ENCODE results near the gene THOC6.
"Not testable (repeated sequence)": the region's sequence is repeated elsewhere in the genome, so short reads cannot be mapped to it uniquely, and the experiment has no call there.

The THOC6 gene

GRCh38 chr16:3030222-3031212, 6.7 kb downstream of the THOC6 start:
- no peak for DNase-seq (ENCODE audit: low read depth in 2 of 2)

DNA sequence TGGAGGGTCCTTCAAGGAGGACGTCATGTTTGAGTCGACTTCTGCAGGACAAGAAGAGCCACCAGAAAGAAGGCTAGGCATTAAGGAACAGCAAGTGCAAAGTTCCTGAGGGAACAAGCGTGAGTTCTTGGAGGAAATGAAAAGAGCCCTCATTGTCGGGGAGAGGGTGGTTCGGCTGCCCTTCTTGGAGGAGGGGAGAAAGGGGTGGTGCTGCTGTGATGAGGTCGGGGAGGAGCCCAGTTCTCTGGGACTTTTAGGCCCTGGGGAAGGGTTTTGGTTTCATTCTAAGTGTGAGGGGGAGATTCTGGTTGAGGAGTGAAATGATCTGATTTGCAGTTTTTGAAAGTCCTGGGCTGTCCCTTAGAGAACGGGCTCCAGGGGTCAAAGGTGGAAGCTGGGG, 8.8 kb downstream of the THOC6 start:
- no peak for DNase-seq (ENCODE audit: low read depth in 2 of 2)

DNA sequence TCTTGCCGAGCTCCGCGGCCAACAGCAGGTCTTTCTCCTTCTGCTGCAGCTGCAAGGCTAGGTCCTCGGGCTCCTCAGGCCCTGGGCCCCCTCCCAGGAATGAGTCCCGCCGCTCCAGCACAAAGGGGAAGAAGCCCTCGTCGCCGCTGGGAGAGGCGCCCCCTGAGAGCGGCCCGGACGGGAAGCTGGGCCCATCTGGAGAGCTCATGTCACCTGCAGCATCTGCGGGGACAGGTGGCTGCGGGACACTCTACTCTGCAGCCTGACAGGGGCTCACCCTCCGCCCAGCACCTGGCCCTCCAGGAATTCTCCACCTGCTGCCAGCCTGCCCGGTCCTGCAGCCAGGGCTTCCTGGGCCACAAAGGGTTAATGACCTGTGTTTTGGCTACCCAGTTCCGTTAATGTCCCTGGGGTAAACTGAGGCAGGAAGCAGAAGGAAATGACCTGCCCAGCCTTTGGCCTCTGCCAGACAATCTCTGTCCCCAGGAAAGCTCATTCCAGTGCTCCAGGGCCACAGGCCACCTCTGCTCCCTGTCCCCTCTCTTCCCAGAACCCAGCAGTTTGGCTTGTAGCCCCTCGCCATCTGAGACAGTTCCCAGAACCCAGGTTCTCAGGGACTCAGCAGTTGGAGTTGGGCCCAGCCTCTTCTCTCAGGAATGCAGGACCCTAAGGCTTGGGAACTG, 11.6 kb downstream of the THOC6 start:
- DNase-seq (ENCODE audit: low read depth in 2 of 2) = no peak

DNA sequence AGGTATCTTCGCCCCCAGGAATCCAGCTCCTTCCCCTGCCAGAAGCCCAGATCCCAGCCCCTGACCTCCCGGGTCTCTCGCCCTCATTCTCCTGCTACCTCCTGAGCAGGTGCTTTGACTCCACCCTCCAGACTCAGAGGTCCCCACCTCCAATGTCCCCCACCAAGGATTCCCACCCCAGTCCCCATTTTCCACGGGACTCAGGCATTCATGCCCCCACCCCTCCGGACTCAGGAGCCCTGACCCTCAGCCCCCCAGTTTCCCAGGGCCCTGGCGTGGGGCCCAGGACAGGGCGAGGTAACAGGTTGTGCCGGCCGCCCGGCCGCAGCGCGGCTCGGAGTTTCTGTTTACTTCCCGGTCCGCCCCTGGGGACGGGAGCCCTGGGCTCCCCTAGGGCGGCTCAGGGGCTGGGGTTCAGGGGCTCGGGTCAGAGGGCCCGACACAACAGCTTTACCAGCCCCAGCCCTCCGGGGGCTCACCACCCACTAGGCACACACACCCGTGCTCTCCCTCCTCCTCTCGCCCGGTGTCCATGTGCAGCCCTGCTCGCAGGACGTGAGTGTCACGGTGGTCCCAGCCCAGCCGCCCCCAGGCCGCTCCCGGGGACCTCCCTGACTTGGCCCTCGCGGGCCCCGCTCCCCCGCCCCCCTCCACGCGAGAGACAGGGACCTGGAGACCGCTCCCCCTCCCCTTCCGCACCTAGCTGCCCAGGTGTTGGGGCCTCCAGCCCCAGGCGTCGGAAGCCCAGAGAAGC, 12.3 kb downstream of the THOC6 start:
- DNase-seq (ENCODE audit: low read depth in 2 of 2) = no peak

DNA sequence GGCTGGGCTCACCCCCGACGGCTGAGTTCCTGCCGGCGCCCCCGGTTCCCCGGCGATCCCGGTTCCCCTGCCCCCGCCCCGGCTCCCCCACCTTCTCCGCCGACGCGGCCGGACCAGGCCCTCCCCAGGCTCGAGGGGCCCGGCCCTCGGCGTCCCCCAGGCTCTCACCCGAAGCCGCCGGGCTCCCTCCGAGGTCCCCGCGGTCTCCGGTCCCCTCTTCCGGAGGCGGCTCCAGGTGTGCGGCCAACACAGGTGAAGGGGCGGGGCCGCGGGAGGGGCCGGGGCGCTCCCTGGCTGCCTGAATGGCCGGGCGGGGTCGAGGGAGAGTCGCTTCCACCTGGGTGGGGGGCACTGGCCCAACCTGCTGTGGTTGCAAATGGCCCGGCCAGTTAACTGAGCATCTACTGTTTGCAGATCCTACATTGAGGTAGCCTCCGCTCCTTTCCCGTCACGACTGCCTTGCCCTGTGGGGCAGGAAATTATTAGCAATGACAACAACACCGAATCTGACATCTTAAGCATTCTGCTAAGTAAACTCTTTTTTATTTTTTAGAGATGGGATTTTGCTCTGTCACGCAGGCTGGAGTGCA, 13.0 kb downstream of the THOC6 start, which contains the start of gene BICDL2:
Gene BICDL2, minus strand, starts transcription at position 219 of the 590 bp plus-strand sequence. CDS start 1,448 bp downstream, outside the sequence.
- no peak for DNase-seq (ENCODE audit: low read depth in 2 of 2)

DNA sequence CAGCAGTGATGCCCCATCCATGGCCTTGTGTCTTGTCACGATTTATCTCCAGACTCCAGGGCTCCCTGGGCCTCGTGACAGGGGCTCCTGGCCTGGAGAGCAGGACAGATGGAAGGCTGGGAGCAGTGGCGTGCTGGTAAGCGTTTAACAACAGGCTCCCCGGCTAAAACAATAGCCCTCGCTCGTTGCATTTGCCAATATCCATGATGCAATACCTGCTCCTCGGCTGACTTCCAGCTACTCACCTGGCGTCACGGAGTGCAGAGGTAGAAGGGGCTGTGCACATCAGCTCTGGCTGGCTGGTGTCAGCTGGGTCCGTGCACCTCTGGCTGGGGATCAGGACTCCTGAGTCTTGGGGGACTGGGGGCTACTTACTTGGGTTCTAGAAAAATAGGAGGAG, 14.4 kb downstream of the THOC6 start:
- no peak for DNase-seq (ENCODE audit: low read depth in 2 of 2)

DNA sequence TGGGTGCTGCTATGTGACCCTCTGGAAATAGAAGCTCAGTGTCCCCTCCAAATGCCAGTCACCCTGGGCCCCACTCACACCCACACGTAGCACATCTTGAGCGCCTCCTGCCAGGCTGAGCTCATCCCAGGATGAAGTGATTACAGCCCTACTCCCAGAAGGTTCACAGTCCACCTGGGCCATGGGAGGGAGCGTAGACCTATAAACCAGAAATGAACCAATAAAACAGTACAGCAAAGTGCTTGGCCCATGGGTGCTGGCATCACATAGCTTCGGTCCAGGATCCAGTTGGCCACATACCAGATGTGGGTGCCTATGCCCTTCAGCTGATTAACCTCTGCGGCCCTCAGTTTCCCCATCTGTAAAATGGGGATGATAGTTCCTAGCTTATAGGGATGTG, 15.1 kb downstream of the THOC6 start:
- DNase-seq (ENCODE audit: low read depth in 2 of 2) = no peak

DNA sequence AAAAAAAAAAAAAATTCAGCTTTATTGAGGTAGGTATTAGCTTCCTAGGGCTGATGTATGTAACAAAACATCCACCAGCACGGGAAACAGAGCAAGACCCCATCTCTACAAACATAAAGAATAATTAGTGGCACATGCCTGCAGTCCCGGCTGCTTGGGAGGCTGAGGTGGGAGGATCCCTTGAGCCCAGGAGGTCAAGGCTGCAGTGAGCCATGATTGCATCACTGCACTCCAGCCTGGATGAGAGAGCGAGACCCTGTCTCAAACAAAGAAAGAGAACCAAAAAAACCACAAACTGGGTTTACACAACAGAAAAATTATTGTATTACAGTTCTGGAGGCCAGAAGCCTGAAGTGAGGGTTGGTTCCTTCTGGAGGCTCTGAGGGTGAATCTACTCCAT, 18.5 kb downstream of the THOC6 start:
- DNase-seq (ENCODE audit: low read depth in 2 of 2) = no peak

GRCh38 chr16:3044708-3045107, 20.9 kb downstream of the THOC6 start:
- DNase-seq (ENCODE audit: low read depth in 2 of 2) = no peak

GRCh38 chr16:3045758-3046640, 22.2 kb downstream of the THOC6 start, which contains the start of gene MMP25:
MMP25 (plus strand) TSS chr16:3046561; CDS start chr16:3046918, 357 bp downstream.
- DNase-seq (ENCODE audit: low read depth in 2 of 2) = no peak

DNA sequence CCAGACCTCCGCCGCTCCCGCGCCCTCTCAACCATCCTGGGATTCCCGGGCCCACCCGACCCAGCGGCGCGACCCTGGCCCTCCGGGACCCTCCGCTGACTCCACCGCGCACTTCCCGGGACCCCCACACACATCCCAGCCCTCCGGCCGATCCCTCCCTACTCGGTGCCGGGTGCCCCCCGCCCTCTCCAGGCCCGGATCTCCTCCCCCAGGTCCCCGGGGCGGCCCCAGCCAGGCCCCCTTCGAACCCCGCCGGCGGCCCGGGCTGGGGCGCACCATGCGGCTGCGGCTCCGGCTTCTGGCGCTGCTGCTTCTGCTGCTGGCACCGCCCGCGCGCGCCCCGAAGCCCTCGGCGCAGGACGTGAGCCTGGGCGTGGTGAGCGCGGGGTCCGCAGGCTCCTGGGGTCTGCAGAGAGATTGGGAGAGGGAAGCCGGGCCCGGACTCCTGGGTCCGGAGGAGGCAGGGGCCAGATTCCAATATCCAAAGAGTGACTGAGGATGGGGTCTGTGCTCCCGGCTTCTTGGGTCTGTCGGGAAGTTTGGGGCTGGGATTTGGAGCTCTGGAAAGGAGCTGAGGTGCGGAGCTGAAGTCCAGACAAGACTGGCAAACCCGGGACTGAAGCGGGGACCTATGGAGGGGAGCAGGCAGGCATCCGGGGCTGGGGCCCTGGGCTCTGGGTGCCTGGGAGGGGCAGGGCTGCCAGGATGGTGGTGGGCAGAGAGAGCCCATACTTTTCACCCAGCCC, 23.0 kb downstream of the THOC6 start:
- DNase-seq (ENCODE audit: low read depth in 2 of 2) = no peak

- DNase-seq (ENCODE audit: low read depth in 2 of 2) = no peak
Observed at GRCh38 chr16:3047387-3047720, 23.5 kb downstream of the THOC6 start.

- DNase-seq (ENCODE audit: low read depth in 2 of 2) = no peak
Observed at GRCh38 chr16:3049921-3050481, 26.2 kb downstream of the THOC6 start.

GRCh38 chr16:3050487-3050886, 26.7 kb downstream of the THOC6 start:
- no peak for DNase-seq (ENCODE audit: low read depth in 2 of 2)

- DNase-seq (ENCODE audit: low read depth in 2 of 2) = no peak
Observed at GRCh38 chr16:3051009-3051408, 27.2 kb downstream of the THOC6 start.

DNA sequence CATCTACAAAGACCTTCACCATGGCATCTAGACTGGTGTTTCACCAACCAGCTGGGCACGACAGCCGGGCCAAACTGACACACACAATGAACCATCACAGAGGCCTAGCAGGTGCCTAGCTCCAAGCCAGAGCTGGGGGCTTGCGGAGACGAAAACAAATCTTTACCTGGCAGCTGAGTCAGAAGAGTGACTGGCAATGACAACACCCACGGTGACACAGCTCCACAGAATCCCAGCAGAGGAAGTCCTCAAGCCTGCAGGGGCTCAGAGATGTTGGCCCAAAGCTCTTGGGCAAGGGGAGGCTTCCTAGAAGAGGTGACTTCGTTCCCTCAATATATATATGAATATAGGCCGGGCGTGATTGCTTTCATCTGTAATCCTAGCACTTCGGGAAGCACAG, 27.7 kb downstream of the THOC6 start:
- DNase-seq (ENCODE audit: low read depth in 2 of 2) = no peak

DNA sequence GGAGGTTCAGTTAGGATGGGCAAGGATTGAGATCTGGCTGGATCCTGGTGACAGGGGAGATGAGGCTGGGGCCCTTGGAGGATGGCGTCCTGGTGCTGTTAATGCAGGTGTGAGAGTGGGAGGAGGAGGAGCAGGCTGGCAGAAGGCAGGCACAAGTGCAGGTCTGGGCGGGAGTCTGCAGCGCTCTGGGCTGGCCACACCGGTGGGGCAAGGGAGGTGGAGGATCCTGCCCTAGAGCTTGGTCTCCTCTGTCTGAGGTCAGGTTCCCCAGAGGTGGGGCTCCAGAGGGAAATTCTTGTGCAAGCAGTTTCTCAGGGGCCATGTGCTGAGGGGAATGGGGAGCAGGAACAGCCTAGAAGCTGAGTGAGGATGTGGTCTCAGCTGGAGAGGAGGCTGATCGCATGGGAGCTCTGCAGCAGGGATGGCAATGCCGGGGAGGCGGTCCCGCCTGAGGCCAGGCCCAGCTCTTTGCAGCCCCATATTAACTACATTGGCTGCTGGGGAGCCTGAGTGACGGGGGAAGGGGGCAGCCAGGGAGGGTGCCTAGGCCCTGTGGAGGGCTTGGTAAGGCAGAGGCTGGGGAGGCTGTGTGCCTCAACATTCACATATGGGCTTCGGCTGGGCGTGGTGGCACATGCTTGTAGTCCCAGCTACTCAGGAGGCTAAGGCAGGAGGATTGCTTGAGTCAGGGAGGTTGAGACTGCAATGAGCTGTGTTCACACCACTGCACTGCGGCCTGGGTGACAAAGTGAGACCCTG, 28.9 kb downstream of the THOC6 start:
- not testable (repeated sequence) for DNase-seq (ENCODE audit: low read depth in 2 of 2)

GRCh38 chr16:3053330-3053710, 29.5 kb downstream of the THOC6 start:
- not testable (repeated sequence) for DNase-seq (ENCODE audit: low read depth in 2 of 2)

Data from stimulated activated CD8-positive, alpha-beta memory T cell treated with anti-CD3 and anti-CD28 coated beads, Interleukin-2, amount 100 ng/mL, for 48 hours (primary cell).